Measurements from ENCODE around the gene SNAPC4. TPM values are rescaled to one million over a fixed set of nuclear protein-coding genes. Genes with fewer than 3 reads are reported as not detected.

The SNAPC4 gene
- total RNA-seq, 1 experiment from 2014 or later = 10.8 TPM

- Histone ChIP-seq H3K4me1 (ENCODE audit: control insufficient read depth, insufficient read depth, low read length) (no peaks in the 10 kb centered on the region), H3K36me3 (ENCODE audit: control insufficient read depth, insufficient read depth, low read length) (no peaks in the 10 kb centered on the region), H3K4me3 (ENCODE audit: low read depth in 2 of 2, low read length in 2 of 2) (no peak overlapping the region), H3K9me3 (ENCODE audit: control insufficient read depth, insufficient read depth, low read depth, low read length) (no peaks in the 10 kb centered on the region), H3K27me3 (ENCODE audit: control insufficient read depth, insufficient read depth, low read length) (no peaks in the 10 kb centered on the region), H3K27ac (ENCODE audit: low read length) (no peak overlapping the region)
- ATAC-seq = no peak
- intact Hi-C loops (cut with micrococcal nuclease; ENCODE audit: unreplicated experiment) = no loop called here
- TF ChIP-seq, protein P1, sequence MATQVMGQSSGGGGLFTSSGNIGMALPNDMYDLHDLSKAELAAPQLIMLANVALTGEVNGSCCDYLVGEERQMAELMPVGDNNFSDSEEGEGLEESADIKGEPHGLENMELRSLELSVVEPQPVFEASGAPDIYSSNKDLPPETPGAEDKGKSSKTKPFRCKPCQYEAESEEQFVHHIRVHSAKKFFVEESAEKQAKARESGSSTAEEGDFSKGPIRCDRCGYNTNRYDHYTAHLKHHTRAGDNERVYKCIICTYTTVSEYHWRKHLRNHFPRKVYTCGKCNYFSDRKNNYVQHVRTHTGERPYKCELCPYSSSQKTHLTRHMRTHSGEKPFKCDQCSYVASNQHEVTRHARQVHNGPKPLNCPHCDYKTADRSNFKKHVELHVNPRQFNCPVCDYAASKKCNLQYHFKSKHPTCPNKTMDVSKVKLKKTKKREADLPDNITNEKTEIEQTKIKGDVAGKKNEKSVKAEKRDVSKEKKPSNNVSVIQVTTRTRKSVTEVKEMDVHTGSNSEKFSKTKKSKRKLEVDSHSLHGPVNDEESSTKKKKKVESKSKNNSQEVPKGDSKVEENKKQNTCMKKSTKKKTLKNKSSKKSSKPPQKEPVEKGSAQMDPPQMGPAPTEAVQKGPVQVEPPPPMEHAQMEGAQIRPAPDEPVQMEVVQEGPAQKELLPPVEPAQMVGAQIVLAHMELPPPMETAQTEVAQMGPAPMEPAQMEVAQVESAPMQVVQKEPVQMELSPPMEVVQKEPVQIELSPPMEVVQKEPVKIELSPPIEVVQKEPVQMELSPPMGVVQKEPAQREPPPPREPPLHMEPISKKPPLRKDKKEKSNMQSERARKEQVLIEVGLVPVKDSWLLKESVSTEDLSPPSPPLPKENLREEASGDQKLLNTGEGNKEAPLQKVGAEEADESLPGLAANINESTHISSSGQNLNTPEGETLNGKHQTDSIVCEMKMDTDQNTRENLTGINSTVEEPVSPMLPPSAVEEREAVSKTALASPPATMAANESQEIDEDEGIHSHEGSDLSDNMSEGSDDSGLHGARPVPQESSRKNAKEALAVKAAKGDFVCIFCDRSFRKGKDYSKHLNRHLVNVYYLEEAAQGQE (IDR thresholded peaks at IDR 0.05; ENCODE audit: insufficient read depth in 1 of 2, low read depth in 2 of 2, low read length in 1 of 2) = no peak
- TF ChIP-seq POLR2AphosphoS5 (IDR thresholded peaks at IDR 0.05; ENCODE audit: low read depth, low read length) (no peak), SIN3A (IDR thresholded peaks at IDR 0.05; ENCODE audit: borderline replicate concordance, insufficient read depth, low read depth, low read length) (no peak), TCF7L2 (IDR thresholded peaks at IDR 0.05; ENCODE audit: low read depth, low read length) (no peak)
- TF ChIP-seq, protein P2, sequence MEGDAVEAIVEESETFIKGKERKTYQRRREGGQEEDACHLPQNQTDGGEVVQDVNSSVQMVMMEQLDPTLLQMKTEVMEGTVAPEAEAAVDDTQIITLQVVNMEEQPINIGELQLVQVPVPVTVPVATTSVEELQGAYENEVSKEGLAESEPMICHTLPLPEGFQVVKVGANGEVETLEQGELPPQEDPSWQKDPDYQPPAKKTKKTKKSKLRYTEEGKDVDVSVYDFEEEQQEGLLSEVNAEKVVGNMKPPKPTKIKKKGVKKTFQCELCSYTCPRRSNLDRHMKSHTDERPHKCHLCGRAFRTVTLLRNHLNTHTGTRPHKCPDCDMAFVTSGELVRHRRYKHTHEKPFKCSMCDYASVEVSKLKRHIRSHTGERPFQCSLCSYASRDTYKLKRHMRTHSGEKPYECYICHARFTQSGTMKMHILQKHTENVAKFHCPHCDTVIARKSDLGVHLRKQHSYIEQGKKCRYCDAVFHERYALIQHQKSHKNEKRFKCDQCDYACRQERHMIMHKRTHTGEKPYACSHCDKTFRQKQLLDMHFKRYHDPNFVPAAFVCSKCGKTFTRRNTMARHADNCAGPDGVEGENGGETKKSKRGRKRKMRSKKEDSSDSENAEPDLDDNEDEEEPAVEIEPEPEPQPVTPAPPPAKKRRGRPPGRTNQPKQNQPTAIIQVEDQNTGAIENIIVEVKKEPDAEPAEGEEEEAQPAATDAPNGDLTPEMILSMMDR (IDR thresholded peaks at IDR 0.05) = no peak
- no peak for DNase-seq (ENCODE audit: low read depth, low spot score)
- ChIA-PET CTCF (no interaction called here), POLR2A (no interaction called here)
- no TSS peak for BruUV-seq (replicated peaks)
- in situ Hi-C loops (cut with HindIII; ENCODE audit: low pct_unique_long_range_greater_than_20kb, low sequenced_read_pairs) = no loop called here
Observed at GRCh38 chr9:136434580-136435169, 34.7 kb upstream of the SNAPC4 start.

DNA sequence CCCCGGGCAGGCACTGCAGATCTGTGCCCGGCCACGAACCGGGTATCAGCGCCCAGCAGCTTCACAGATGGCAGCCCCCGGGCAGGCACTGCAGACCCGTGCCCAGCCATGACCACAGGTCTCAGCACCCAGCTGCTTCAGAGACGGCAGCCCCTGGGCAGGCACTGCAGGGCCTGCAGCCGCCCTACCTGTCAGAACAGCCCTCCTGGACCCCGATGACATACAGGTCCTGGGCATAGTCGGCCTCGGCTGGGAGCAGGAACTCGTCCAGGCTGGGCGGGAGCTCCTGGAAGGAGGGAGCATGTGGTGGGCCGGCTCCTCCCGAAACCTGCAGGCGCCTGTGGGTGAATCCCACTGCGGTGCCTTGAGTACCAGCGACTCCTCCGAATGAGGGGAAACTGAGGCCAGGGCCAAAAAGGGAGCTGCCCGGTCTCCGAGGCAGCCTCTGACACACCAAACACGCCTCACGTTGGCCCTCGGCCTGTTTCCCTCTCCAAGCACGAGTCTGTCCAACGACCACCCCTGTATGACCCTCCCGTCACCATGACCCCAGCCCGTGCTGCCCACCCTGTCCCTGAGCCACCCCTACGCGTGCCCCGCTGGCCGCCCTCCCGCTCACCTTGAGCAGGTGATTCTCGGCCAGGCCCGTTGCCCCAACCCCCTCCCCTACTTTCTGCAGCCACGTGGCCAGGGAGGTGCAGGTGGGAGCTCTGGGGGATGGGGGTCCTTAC is 34.0 kb upstream of the SNAPC4 start:
- Histone ChIP-seq H3K4me3 (ENCODE audit: low read depth in 2 of 2, low read length in 2 of 2) (no peak overlapping the region), H3K27me3 (ENCODE audit: control insufficient read depth, insufficient read depth, low read length) (no peaks in the 10 kb centered on the region), H3K27ac (ENCODE audit: low read length) (no peak overlapping the region), H3K9me3 (ENCODE audit: control insufficient read depth, insufficient read depth, low read depth, low read length) (no peaks in the 10 kb centered on the region), H3K36me3 (ENCODE audit: control insufficient read depth, insufficient read depth, low read length) (no peaks in the 10 kb centered on the region), H3K4me1 (ENCODE audit: control insufficient read depth, insufficient read depth, low read length) (no peaks in the 10 kb centered on the region)
- ChIA-PET POLR2A (no interaction called here), CTCF (no interaction called here)
- BruUV-seq (replicated peaks) = no TSS peak
- in situ Hi-C loops (cut with HindIII; ENCODE audit: low pct_unique_long_range_greater_than_20kb, low sequenced_read_pairs) (no loop called here), intact Hi-C loops (cut with micrococcal nuclease; ENCODE audit: unreplicated experiment) (no loop called here)
- TF ChIP-seq, protein P1 (IDR thresholded peaks at IDR 0.05; ENCODE audit: insufficient read depth in 1 of 2, low read depth in 2 of 2, low read length in 1 of 2) = no peak
- TF ChIP-seq TCF7L2 (IDR thresholded peaks at IDR 0.05; ENCODE audit: low read depth, low read length) = no peak
- no peak for TF ChIP-seq SIN3A (IDR thresholded peaks at IDR 0.05; ENCODE audit: borderline replicate concordance, insufficient read depth, low read depth, low read length)
- TF ChIP-seq, protein P2 (IDR thresholded peaks at IDR 0.05) = no peak
- TF ChIP-seq POLR2AphosphoS5 (IDR thresholded peaks at IDR 0.05; ENCODE audit: low read depth, low read length) = no peak
- ATAC-seq = no peak
- no peak for DNase-seq (ENCODE audit: low read depth, low spot score)
